GM18907 (cell line): ENCODE results near the gene GAB2.

Source experiments
- ATAC-seq: cut with Tn5 transposase; IDR thresholded peaks from one replicate; pipeline ENCODE4 v1.9.1; 2021; ENCODE audit warnings: mild to moderate bottlenecking, moderate library complexity; ENCODE audit not compliant: unreplicated experiment

The GAB2 gene

DNA sequence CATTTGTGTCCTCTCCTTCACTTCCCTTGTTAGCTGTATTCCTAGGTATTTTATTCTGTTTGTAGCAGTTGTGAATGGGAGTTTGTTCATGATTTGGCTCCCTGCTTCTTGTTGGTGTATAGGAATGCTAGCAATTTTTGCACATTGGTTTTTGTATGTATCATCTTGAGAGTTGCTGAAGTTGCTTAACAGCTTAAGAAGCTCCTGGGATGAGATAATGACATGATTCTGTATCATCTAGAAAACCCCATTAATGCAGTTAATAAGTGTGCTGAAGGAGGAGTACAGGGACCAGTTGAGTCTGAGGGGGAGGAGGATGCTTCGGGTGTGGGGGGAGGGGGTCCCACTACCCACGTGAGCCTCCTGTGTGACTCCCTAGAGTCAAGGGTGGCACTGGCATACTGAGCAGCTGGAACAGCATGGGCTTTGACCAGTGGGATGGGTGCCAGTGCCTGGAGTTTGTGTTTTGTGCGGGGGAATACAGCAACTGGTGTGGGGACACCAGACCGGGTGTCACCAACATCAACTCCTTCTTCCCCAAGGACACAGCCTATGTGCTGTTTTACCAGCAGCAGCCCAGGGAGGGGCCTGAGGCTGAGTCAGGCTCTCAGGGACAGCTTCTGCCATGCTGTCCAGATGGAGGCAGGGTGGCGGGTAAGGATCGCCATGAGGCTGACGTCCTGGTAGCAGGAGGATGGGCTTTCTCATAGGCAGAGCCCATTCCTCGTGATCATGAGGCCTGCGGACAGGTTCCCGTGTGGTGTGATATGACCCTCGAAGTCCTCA lies 204.8 kb downstream of the GAB2 start:
- no peak for ATAC-seq

DNA sequence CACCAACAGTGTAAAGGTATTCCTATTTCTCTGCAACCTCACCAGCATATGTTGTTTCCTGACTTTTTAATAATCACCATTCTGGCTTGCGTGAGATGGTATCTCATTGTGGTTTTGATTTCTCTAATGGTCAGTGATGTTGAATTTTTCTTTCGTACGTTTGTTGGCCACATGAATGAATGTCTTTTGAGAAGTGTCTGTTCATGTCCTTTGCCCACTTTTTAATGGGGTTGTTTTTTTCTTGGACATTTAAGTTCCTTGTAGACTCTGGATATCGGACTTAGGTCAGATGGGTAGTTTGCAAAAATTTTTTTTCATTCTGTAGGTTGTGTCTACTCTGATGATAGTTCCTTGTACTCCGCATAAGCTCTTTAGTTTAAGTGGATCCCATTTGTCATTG lies 206.1 kb downstream of the GAB2 start:
- no peak for ATAC-seq

DNA sequence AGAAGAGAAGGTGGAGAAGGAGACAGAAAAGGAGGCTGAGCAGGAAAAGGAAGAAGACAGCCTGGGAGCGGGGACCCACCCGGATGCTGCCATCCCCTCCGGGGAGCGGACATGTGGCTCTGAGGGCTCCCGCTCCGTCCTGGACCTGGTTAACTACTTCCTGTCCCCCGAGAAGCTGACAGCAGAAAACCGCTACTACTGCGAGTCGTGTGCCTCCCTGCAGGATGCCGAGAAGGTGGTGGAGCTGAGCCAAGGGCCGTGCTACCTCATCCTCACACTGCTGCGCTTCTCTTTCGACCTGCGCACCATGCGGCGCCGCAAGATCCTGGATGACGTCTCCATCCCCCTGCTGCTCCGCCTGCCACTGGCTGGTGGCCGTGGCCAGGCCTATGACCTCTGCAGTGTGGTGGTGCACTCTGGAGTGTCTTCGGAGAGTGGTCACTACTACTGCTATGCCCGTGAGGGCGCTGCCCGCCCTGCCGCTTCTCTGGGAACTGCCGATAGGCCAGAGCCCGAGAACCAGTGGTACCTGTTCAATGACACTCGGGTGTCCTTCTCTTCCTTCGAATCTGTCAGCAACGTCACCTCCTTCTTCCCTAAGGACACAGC lies 207.5 kb downstream of the GAB2 start:
- no peak for ATAC-seq

DNA sequence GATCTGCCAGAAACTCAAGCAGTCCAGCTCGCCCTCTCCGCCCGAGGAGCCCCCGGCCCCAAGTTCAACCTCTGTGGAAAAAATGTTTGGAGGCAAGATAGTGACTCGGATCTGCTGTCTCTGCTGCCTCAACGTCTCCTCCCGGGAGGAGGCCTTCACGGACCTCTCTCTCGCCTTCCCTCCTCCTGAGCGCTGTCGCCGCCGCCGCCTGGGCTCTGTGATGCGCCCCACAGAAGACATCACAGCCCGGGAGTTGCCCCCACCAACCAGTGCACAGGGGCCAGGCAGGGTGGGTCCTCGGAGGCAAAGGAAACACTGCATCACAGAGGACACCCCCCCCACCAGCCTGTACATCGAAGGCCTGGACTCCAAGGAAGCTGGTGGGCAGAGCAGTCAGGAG lies 208.1 kb downstream of the GAB2 start:
- ATAC-seq: no peak

DNA sequence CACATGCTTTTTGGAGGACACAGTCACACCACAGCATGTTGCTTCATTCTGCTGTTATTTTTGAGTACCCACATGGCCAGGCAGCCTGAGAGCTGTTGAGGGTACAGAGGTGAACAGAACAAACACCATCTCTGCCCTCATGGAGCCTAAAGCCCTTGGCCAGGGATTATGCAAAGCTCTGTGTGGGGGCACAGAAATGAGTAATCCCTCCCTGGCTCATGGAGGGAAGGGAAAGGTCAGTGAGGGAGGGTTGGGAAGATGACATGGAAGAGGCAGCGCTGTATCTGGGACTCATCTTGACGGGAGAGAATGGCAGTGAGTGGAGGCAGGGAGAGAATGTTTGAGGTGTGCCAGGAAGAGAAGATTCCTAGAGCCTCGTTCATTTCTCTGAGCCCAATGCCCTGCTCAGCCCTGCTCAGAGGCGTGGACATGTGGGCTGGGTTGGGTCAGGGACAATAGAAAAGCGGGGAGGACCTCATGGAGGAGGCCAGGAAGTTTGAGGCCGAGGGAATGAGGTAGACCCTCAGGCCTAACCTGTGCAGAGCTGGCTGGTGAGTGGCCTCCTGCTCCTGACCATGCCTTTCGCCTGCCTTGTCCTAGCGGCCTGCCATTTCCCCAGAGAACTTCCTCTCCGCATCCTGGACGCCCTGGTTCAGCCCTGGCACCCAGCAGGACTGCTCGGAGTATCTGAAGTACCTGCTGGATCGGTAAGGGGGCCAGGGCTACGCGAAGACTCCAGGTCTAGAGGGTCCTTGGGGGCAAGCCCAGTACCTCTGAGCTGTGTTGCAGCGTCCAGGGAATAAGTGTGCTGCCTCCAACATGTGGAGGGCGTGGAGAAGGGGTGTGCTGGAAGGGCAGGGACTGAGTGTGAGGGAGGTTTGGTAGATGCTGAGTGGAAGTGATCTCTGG lies 209.1 kb downstream of the GAB2 start:
- no peak for ATAC-seq

DNA sequence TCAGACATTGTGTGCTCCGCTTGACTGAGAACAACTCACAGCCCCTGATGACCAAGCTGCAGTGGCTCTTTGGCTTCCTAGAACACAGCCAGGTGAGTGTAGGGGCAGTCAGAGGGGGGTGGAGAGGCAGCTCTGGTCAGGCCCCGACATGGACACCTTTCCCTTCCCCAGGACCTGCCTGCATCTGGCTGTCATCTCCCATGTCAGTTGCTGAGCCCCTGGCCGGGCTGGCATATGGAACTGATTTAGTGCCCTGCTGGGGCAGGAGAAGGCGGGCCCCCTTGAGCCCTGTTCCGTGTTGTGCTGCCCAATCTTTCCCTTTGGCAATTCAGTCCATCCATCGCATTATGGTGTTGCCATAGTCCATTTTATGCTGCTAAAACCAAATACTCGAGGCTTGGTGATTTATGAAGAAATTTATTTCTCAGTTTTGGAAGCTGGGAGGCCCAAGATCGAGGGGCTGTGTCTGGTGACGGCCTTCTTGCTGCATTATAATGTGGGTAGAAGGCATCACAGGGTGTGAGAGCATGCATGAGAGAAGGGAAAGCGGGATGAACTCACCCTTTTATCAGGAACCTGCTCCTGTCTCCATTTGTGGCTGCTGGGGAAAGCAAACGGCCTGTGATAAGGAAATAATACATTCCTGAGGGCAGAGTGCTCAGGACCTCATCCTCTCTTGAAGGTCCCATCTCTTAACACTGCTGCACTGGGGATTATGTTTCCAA lies 209.9 kb downstream of the GAB2 start:
- no peak for ATAC-seq

DNA sequence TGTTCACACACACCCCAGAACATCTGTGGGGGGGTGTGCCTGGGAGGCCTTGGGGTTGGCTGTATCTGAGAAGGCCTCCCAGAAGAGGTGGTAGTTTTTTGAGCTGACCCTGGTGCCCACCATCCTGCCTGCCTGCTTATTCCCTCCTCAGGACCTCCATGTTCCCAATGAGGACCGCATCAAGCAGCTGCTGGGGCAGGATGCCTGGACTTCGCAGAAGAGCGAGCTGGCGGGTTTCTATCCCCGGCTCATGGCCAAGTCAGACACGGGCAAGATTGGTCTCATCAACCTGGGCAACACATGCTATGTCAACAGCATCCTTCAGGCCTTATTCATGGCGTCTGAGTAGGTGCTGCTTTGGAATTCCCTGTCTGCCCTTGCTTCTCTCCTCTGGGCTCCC lies 211.9 kb downstream of the GAB2 start:
- no peak for ATAC-seq

DNA sequence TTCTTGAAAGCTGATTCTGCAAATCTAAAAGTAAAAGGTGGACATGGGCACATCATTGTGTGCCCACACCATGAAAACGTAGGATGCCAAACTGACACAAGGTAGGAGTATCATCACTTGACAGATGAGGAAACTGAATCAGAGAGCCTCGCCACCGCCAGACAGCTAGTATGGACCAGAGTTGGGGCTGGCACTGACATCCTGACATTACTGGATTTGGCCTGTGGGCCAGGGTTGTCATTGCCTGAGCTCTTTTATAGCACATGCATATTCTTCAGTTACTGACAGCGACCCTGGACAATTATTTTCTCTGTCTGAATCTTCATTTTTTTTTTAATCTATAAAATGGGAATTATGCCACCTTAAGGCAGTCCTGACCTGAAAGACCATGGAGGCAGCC lies 212.4 kb downstream of the GAB2 start:
- ATAC-seq: no peak

DNA sequence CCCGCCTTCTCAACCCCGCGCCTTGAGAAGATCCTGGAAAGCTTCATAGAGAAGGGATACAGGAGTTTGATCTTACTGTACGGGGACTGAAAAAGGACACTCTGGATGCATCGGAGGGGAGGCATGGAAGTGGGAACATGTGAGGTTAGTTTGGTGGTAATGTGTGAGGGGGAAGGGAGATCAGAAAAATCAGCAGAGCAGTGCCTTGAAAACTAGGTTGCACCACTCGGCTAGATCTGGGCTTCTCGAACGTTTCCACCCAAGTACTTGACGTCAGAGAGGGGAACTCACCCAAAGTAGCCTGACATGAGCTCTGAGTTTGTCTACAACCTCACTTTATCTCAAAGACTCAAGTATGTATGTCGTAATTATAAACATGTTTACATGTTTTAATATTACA lies 214.4 kb downstream of the GAB2 start:
- ATAC-seq: no peak

DNA sequence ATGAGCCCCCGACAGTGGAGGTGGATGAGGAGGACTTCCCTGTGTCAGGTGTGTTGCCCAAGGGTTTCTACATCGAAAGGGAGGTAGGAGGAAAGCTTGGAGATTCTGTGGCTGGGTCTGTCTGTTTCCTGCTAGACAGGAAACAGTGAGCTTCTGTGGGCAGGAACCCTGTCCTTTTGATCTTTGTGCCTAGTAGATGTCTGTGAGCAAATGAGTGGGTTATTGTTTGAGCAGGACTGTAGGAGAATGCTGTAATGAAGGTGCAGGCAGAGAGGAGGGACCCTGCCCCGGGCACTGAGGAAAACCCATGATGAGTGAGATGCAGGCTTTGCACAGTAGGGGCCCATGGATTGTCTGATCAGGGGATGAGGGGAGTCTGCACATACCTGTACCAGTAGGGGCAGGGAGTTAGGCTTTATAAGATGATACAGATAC lies 214.9 kb downstream of the GAB2 start:
- no peak for ATAC-seq

DNA sequence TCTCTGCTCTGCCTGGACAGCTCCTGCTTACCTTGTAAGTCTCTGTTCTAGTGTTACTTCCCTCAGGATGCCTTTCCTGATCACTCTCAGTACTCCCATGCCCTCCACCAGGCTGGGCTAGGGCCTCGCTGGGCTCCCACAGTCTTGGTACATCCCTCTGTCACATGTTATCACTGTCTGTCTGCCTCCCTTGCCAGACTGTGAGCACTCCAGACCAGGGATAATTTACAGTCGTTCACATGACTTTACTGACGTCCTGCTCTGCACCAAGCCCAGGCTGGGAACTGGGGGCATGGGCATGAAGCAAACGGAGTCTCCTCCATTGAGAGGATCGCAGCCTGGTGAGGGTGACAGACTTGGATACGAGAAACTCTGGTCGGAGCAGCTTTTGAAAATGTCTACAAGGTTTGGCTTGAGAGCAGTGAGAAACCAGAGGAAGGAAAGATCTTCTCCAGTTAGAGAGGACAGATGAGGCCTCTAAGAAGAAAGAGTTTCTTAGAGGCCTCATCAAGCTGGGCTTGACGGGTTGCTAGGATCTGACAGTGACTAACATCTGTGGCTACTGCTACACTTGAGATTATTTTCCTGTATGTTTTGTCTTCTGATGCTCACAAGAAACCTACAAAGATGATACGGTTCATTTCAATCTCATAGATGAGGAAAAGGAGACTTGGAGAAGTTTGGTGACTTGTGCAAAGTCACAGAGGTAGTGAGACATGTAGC lies 216.4 kb downstream of the GAB2 start:
- no peak for ATAC-seq

DNA sequence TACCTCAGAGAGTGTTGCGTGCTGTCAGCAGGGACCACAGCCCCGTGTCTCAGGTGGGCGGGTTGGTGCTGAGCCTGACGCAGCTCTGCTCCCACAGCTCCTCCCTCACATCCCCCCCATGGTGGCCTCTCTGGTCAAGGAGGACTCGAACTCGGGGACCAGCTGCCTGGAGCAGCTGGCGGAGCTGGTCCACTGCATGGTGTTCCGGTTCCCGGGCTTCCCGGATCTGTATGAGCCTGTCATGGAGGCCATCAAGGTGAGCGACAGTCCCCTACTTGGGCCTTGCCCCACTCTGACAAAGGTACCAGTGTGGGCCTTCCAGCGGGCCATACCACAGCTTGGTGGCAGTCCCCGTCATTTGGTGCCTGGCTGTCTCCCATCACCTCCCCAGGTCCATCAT lies 217.1 kb downstream of the GAB2 start:
- ATAC-seq: no peak

DNA sequence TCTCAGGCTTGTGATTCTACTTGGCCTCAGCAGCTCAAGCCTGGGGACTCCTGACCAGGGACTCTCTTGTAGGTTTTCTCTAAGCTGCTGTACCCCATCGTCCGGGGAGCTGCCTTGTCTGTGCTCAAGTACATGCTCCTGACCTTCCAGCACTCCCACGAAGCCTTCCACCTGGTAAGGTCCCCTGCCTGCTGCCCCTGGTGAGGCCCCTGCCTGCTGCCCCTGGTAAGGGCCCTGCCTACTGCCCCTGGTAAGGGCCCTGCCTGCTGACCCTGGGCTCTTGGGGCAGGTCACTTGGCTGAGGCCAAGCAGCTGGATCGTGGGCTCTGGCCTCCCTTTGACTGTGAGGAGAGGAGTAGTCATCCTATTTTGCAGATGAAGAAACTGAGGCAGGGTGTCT lies 217.6 kb downstream of the GAB2 start:
- no peak for ATAC-seq

DNA sequence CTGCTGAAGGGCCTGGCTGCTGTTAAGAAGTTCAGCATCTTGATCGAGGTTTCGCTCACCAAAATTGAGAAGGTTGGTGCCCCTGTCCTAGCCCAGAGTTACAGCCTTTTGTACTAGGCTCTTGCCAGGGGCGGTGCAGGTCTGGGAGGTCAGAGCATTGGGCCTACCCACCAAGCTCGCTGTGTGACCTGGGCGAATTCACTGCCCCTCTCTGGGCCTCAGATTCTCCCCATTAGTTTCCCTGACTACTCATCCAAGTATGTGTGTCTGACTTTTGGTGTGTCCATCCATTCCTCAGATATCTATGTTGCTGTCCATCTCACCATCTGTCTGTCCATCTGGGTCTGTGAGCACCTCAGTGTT lies 218.0 kb downstream of the GAB2 start:
- no peak for ATAC-seq

DNA sequence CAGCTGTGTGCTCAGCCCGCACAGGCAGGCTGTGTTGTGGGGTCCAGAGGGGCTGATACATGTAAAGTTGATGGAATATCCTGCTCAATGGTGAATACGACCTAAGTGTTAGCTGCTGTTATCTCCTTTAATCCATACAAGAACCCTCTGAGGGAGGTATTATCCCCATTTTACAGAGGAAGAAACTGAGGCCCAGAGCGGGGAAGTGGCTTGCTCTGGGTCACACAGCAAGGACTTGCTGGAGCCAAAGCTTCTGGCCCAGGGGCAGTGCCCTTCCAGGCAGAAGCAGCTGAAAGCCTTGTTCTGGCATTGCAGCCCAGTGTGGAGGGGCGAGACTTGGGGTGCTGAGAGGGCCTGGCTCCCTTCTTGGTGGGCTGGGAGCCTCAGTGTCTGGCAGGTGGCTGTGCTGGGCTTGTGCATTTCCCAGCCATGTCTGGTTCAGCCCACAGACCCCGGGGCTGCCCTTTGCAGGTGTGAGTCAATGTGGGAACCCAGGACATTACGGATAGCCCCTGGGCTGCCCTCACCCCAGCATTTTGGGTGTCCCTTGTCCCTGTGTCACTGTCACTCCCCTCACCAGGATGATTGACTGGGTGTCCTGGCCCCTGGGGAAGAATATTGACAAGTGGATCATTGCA lies 218.5 kb downstream of the GAB2 start:
- no peak for ATAC-seq

DNA sequence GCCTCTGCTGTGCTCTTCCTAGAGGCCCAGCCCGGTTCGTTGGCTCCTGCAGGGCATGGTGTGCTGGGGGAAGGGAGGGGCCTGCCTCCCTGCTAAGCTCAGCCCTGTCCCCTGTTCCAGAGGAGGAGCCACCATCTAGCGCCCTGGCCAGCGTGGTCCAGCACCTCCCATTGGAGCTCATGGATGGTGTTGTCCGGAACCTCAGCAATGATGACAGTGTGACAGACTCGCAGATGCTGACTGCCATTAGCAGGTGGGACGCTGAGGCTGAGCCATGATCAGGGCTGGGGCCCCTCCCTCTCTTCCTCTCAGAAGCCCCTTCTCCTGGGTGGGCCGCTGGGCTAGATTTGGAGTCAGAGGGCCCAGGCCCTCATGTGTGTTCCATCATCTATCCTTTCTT lies 219.8 kb downstream of the GAB2 start:
- ATAC-seq: no peak

DNA sequence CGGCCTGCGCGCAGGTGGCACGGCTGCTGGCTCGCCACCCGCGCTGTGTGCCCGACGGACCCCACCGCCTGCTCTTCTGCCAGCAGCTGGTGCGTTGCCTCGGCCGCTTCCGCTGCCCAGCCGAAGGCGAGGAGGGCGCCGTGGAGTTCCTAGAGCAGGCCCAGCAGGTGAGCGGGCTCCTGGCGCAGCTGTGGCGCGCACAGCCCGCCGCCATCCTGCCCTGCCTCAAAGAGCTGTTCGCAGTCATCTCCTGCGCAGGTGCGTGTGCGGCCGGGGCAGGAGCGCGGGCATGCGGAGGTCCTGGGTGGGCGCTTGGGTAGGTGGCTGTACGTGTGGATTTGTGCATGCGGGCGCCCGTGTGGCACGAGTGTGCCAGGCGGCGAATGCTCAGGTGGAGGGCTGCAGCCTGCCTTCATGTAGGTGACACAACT lies 220.9 kb downstream of the GAB2 start:
- no peak for ATAC-seq

DNA sequence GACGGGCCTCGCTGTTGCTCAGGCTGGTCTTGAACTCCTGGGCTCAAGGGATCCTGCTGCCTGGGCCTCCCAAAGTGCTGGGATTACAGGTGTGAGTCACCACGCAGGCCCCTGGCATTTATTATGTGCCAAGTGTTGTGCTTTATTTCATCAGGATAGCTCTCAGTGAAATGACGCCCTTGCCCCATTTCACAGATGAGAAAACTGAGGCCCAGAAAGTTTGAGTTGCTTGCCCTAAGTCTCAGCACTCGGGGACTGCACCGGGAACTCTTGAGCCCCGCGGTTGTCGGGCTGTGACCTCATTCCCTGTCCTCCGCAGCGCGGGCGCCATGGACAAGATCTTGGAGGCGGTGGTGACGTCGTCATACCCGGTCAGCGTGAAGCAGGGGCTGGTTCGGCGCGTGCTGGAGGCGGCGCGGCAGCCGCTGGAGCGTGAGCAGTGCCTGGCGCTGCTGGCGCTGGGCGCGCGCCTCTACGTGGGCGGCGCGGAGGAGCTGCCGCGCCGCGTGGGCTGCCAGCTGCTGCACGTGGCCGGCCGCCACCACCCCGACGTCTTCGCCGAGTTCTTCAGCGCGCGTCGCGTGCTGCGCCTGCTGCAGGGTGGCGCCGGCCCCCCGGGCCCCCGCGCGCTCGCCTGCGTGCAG lies 221.6 kb downstream of the GAB2 start:
- no peak for ATAC-seq

DNA sequence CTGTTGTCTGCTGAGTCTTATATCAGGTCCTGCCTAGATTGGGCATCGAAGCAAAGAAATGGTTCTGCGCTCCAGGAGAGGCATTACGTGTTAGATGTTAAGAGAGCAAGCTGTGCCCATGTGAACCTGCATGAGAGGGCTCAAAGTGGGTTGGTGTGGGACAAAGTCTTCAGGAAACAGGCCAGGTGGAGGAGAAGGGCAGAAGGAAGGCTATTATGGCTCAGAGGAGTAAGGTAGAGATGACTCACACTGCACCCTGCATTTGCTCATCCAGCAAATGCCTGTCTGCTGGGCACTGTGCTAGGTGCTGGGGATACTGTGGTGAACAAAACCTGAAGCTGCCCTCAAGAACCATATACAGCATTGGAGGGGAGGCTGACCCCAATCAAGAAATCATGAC lies 223.1 kb downstream of the GAB2 start:
- no peak for ATAC-seq

DNA sequence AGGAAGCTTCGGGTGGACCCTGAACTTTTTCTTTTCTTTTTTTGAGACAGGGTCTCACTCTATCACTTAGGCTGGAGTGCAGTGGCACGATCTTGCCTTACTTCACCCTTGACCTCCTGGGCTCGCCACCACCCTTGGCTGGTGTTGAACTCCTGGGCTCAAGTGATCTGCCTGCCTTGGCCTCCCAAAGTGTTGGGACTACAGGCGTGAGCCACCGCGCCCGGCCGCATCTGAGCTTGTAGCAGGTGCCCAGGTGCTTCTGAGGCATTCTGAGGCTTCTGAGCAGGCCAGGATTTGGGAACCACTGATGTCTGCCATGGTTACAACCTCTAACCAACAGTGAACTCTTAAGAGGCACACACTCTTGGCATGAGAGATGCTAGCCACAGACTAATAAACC lies 223.8 kb downstream of the GAB2 start:
- no peak for ATAC-seq
